GM21423 (cell line): ENCODE results near the gene TPST2.

Source experiments
- ATAC-seq: cut with Tn5 transposase; IDR thresholded peaks from one replicate; pipeline ENCODE4 v1.9.1; 2021; ENCODE audit warnings: mild to moderate bottlenecking, moderate library complexity; ENCODE audit not compliant: unreplicated experiment

The TPST2 gene

GRCh38 chr22:26479792-26480610 is 109.9 kb downstream of the TPST2 start:
- no peak for ATAC-seq

DNA sequence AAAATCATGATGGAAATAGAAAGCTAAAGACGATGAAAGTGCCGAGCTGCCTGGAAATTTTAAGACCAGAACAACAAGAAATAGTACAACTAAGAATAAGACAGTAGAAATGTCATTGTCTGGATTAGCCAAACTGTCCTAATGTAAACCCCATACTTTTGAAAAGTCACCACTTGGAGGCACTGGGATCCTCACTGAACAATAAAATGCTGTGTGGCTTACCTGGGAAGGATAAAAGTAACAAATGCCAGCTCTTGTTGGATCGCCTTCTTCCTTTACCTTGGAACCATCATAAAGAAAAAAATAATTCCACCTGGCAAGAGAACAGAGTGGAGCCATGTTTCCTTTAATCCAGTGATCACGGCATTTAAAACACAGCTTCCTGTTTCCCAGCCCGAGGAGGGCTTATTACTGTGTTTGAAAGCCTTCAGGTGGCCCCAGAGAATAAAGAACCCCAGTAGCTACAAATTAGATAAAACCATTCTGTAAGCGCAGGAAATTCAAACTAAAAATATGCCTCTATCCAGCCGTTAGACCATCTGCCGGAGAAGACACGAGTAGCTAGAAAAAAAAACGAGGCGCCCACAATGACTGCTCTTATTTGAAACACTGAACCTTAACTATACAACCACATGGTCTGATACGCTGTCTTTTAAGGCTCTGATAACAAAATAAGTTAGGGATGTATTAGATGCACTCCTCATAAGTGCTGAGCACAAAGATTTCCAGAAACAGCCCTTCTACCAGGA is 110.7 kb downstream of the TPST2 start:
- ATAC-seq = no peak

- ATAC-seq = no peak
Observed at GRCh38 chr22:26477341-26477731, 112.6 kb downstream of the TPST2 start.

- no peak for ATAC-seq
Observed at GRCh38 chr22:26476705-26477340, 113.1 kb downstream of the TPST2 start.

DNA sequence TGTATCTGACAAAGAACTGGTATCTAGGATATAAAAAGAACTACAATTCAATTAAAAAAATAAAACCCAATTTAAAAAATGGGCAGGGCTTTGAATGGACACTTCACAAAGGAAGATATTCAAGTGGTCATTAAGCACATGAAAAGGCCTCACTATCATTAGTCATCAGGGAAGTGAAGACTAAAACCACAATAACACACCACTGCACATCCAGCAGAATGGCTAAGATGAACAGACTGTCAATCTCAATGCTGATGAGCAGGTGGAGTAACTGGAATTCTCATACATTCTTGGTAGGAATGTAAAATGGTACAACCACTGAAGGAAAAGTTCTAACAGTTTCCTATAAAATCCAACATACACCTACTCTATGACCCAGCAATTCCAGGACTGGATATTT is 115.2 kb downstream of the TPST2 start:
- no peak for ATAC-seq
